H1 (cell line): ENCODE data around the gene SNCAIP. TPM values are rescaled to one million over a fixed set of nuclear protein-coding genes. Genes with fewer than 3 reads are reported as not detected.
A peak's percentile ranks its signal among the peaks of the same experiment; 100 is the strongest.

ENCODE experiments used
- CTCF ChIA-PET: fragments of 300-600 bp; sonication (Branson Sonifier 250); formaldehyde crosslinking; loops from one replicate; lab custom pipeline; 2021; ENCODE audit not compliant: partially characterized antibody; lab: Charles Lee
- POLR2A ChIA-PET: fragments of 300-600 bp; sonication (Branson Sonifier 250); formaldehyde crosslinking; loops from one replicate; lab custom pipeline; 2021; ENCODE audit warnings: inconsistent platforms; ENCODE audit not compliant: partially characterized antibody; lab: Charles Lee
- DNase-seq, 2 experiments: peaks; one replicate each; pipeline versions ENCODE4 v3.0.0 to v3.0.0-alpha.2; 2010 to 2022; ENCODE audit warnings: low spot score in 2 of 2, low read depth in 1 of 2, mixed read lengths in 1 of 2
- FAIRE-seq: peaks from 2 replicates; lab custom pipeline; 2011; peaks lifted over from hg19 to GRCh38; lab: Jason Lieb, UNC
- H2AFZ ChIP-seq: 2 replicates; pipeline ENCODE4 v1.8.1; 2012; ENCODE audit warnings: low read length, inconsistent platforms
- H2AK5ac ChIP-seq: 2 replicates; pipeline ENCODE4 v1.6.1; 2013; ENCODE audit warnings: low read depth, low read length
- H2BK120ac ChIP-seq: replicated peaks from 2 replicates; pipeline ENCODE3; 2013; ENCODE audit warnings: low read depth, low read length, inconsistent platforms
- H2BK12ac ChIP-seq: 2 replicates; pipeline ENCODE4 v1.6.1; 2013; ENCODE audit warnings: low read depth, low read length
- H2BK15ac ChIP-seq: 2 replicates; pipeline ENCODE4 v1.6.1; 2013; ENCODE audit warnings: low read length
- H2BK20ac ChIP-seq: 2 replicates; pipeline ENCODE4 v1.6.1; 2013; ENCODE audit warnings: low read length
- H2BK5ac ChIP-seq: 2 replicates; pipeline ENCODE4 v1.6.1; 2013; ENCODE audit warnings: low read depth, low read length
- H3K14ac ChIP-seq: 2 replicates; pipeline ENCODE4 v1.6.1; 2013; ENCODE audit warnings: inconsistent platforms; ENCODE audit not compliant: insufficient read length
- H3K18ac ChIP-seq: 2 replicates; pipeline ENCODE4 v1.6.1; 2013; ENCODE audit warnings: low read length; ENCODE audit errors: extremely low read depth
- H3K23ac ChIP-seq: 2 replicates; pipeline ENCODE4 v1.6.1; 2013; ENCODE audit warnings: inconsistent platforms; ENCODE audit not compliant: insufficient read length
- H3K23me2 ChIP-seq: 2 replicates; pipeline ENCODE4 v1.6.1; 2013; ENCODE audit warnings: low read depth, low read length
- H3K27ac ChIP-seq: 2 replicates; pipeline ENCODE4 v1.6.1; 2011; ENCODE audit warnings: low read depth, low read length, inconsistent platforms
- H3K27me3 ChIP-seq, 4 experiments: replicated peaks in 1 of 4; 1 replicate in 1 of 4; 2 replicates in 3 of 4; pipeline versions ENCODE4 v1.6.1 to v1.8.1; 2011 to 2013; ENCODE audit warnings: low read length in 3 of 4, mild to moderate bottlenecking in 3 of 4, inconsistent platforms in 2 of 4, mixed read lengths in 2 of 4, moderate library complexity in 1 of 4; ENCODE audit not compliant: control insufficient read depth in 3 of 4, insufficient read depth in 3 of 4; ENCODE audit errors: extremely low read depth in 1 of 4
- H3K36me3 ChIP-seq, 4 experiments: 2 replicates each; pipeline versions ENCODE4 v1.6.1 to v1.8.1; 2011 to 2013; ENCODE audit warnings: mild to moderate bottlenecking in 4 of 4, low read length in 3 of 4, moderate library complexity in 2 of 4, control low read depth in 1 of 4, inconsistent platforms in 1 of 4; ENCODE audit not compliant: insufficient read depth in 4 of 4, control insufficient read depth in 2 of 4
- H3K4ac ChIP-seq: replicated peaks from 2 replicates; pipeline ENCODE3; 2013; ENCODE audit warnings: low read length, low read depth, mixed read lengths, inconsistent platforms; ENCODE audit not compliant: insufficient read length
- H3K4me1 ChIP-seq, 4 experiments: replicated peaks in 1 of 4; 1 replicate in 1 of 4; 2 replicates in 3 of 4; pipeline versions ENCODE4 v1.6.1 to v1.8.1; 2011 to 2013; ENCODE audit warnings: low read length in 3 of 4, inconsistent platforms in 2 of 4, mixed read lengths in 1 of 4; ENCODE audit not compliant: insufficient read depth in 4 of 4, control insufficient read depth in 3 of 4
- H3K4me2 ChIP-seq, 2 experiments: 2 replicates each; pipeline versions ENCODE4 v1.6.1 to v1.8.1; 2011 to 2013; ENCODE audit warnings: low read depth in 2 of 2, low read length in 2 of 2, control low read depth in 1 of 2, inconsistent platforms in 1 of 2, mild to moderate bottlenecking in 1 of 2; ENCODE audit not compliant: insufficient read depth in 1 of 2
- H3K4me3 ChIP-seq, 4 experiments: fragments of 200-600, 300-600 bp in 1 of 4; sonication (generic), shearing (Covaris generic), sonication (Bioruptor Twin) in 1 of 4; 2 replicates each; pipeline versions ENCODE4 v1.5.1 to v1.8.1; 2011 to 2016; ENCODE audit warnings: low read length in 4 of 4, low read depth in 3 of 4, control low read depth in 2 of 4, inconsistent platforms in 2 of 4, mild to moderate bottlenecking in 2 of 4, mixed read lengths in 1 of 4, moderate library complexity in 1 of 4; ENCODE audit not compliant: insufficient read depth in 2 of 4; ENCODE audit errors: extremely low read depth in 1 of 4
- H3K56ac ChIP-seq: replicated peaks from 2 replicates; pipeline ENCODE3; 2013; ENCODE audit warnings: low read depth, mild to moderate bottlenecking, mixed read lengths, low read length, inconsistent platforms; ENCODE audit not compliant: insufficient read length
- H3K79me1 ChIP-seq: 2 replicates; pipeline ENCODE4 v1.6.1; 2013; ENCODE audit warnings: low read depth, low read length, control low read depth
- H3K79me2 ChIP-seq, 2 experiments: 2 replicates each; pipeline versions ENCODE4 v1.6.1 to v1.8.1; 2012 to 2013; ENCODE audit warnings: low read length in 2 of 2, mild to moderate bottlenecking in 2 of 2, inconsistent platforms in 1 of 2; ENCODE audit not compliant: insufficient read depth in 2 of 2, control insufficient read depth in 1 of 2
- H3K9ac ChIP-seq, 4 experiments: replicated peaks in 1 of 4; 1 replicate in 1 of 4; 2 replicates in 3 of 4; pipeline versions ENCODE4 v1.6.1 to v1.8.1; 2011 to 2013; ENCODE audit warnings: low read depth in 3 of 4, low read length in 3 of 4, control low read depth in 2 of 4, mild to moderate bottlenecking in 2 of 4, moderate library complexity in 2 of 4, inconsistent platforms in 1 of 4; ENCODE audit errors: extremely low read depth in 1 of 4
- H3K9me3 ChIP-seq, 2 experiments: 2 replicates each; pipeline versions ENCODE4 v1.6.1 to v1.8.1; 2012 to 2013; ENCODE audit warnings: mild to moderate bottlenecking in 2 of 2, moderate library complexity in 2 of 2, control low read depth in 1 of 2, inconsistent platforms in 1 of 2, low read depth in 1 of 2, low read length in 1 of 2, mixed read lengths in 1 of 2; ENCODE audit not compliant: insufficient read depth in 2 of 2
- H4K20me1 ChIP-seq, 2 experiments: replicated peaks in 1 of 2; 2 replicates each; pipeline versions ENCODE3 to v1.8.1; 2011 to 2013; ENCODE audit warnings: inconsistent platforms in 2 of 2, low read length in 2 of 2, mild to moderate bottlenecking in 1 of 2; ENCODE audit not compliant: insufficient read depth in 2 of 2, control insufficient read depth in 1 of 2
- H4K5ac ChIP-seq: 2 replicates; pipeline ENCODE4 v1.6.1; 2013; ENCODE audit warnings: low read length, low read depth, mixed read lengths, inconsistent platforms; ENCODE audit not compliant: insufficient read length
- H4K8ac ChIP-seq: 2 replicates; pipeline ENCODE4 v1.8.0; 2013; ENCODE audit warnings: mild to moderate bottlenecking, moderate library complexity, low read length, inconsistent platforms; ENCODE audit not compliant: insufficient read depth; ENCODE audit errors: extremely low read depth
- H4K91ac ChIP-seq: replicated peaks from 2 replicates; pipeline ENCODE3; 2013; ENCODE audit warnings: low read length, mixed read lengths, inconsistent platforms; ENCODE audit not compliant: insufficient read length
- BCL11A ChIP-seq, 2 experiments: IDR thresholded peaks; one replicate each; pipeline ENCODE4 v1.6.1; 2011; ENCODE audit warnings: low read depth in 2 of 2, low read length in 2 of 2, mild to moderate bottlenecking in 2 of 2
- CEBPB ChIP-seq: IDR thresholded peaks from 2 replicates; pipeline ENCODE4 v1.6.1; 2012; ENCODE audit warnings: low read depth, low read length
- HDAC2 ChIP-seq, 2 experiments: fragments of 300-600 bp in 1 of 2; sonication (generic) in 1 of 2; IDR thresholded peaks; 2 replicates each; pipeline ENCODE4 v1.6.1; 2011 to 2012; ENCODE audit warnings: low read depth in 2 of 2, low read length in 2 of 2, mild to moderate bottlenecking in 2 of 2, moderate library complexity in 2 of 2, borderline replicate concordance in 1 of 2, inconsistent platforms in 1 of 2
- POU5F1 ChIP-seq: IDR thresholded peaks from 2 replicates; pipeline ENCODE4 v1.6.1; 2011; ENCODE audit warnings: low read depth, mild to moderate bottlenecking, low read length, moderate library complexity
- SIN3A ChIP-seq, 2 experiments: IDR thresholded peaks in 1 of 2; conservative IDR thresholded peaks in 1 of 2; 2 replicates each; pipeline ENCODE4 v1.6.1; 2011 to 2012; ENCODE audit warnings: low read length in 2 of 2, improper control_type of control experiment in 1 of 2, low read depth in 1 of 2, mild to moderate bottlenecking in 1 of 2
- TAF7 ChIP-seq: optimal IDR thresholded peaks from 2 replicates; pipeline ENCODE3; 2011; ENCODE audit warnings: low read depth, mild to moderate bottlenecking, inconsistent platforms, low read length, moderate library complexity, borderline replicate concordance
- TCF12 ChIP-seq: IDR thresholded peaks from 2 replicates; pipeline ENCODE4 v1.6.1; 2011; ENCODE audit warnings: low read depth, mild to moderate bottlenecking, low read length
- WGBS, 2 experiments: shearing (Covaris generic) in 1 of 2; methylation state at CpG; one replicate each; pipeline versions ENCODE4 v1.1.6 to v1.1.7; 2013 to 2015; ENCODE audit warnings: low lambda C conversion rate in 2 of 2, mixed read lengths in 2 of 2, inconsistent platforms in 1 of 2, low coverage in 1 of 2, missing lambda C conversion rate in 1 of 2; ENCODE audit not compliant: insufficient replicate concordance in 2 of 2, insufficient coverage in 1 of 2, insufficient read length in 1 of 2; ENCODE audit errors: extremely low coverage in 1 of 2, missing lambda C conversion rate in 1 of 2; 5-methylcytosine and 5-hydroxymethylcytosine counted together
- polyA plus RNA-seq, 7 experiments: library from polyadenylated mRNA; depleted of rRNA in 3 of 7; stranded (reverse) in 5 of 7; unstranded in 2 of 7; fragments of >200 nt in 5 of 7; fragments of 200-250 nt in 2 of 7; gene quantifications; 1 replicate in 5 of 7; 2 replicates in 1 of 7; 4 replicates in 1 of 7; pipeline versions ENCODE4 v1.2.1 to v1.2.3, GENCODE V29; 2011 to 2013; ENCODE audit warnings: missing spikeins in 2 of 7, mixed read lengths in 2 of 7
- total RNA-seq: library from RNA; stranded (reverse); fragmentation: NEBNext Ultra II Directional; extraction: Animal tissue kit (Norgen Biotek cat#: 25700); gene quantifications from 2 replicates; pipeline ENCODE4 v1.2.1, GENCODE V29; 2021

Gene SNCAIP
- total and polyA plus RNA-seq, 2 of the 8 experiments (the other 6 are each of a cell fraction or from before 2014, with no cell fraction given) = 3.9 to 9.0 TPM

- Histone ChIP-seq H2BK15ac (no peak overlapping the region), H4K5ac (peak overlapping the region; percentile 13), H4K8ac (no peak overlapping the region), H4K20me1 (no peaks in the 10 kb centered on the region), H2AFZ (no peak overlapping the region), H3K27ac (no peak overlapping the region), H3K23me2 (no peaks in the 10 kb centered on the region), H2BK20ac (no peak overlapping the region), H3K36me3 (no peaks in the 10 kb centered on the region; a peak in 1 of 8 replicates)
- TF ChIP-seq POU5F1 (0 out of 2 replicates have a peak, but pooled peaks have one; percentile 25), BCL11A (IDR thresholded peaks at IDR 0.05; ENCODE audit: low read depth in 2 of 2, low read length in 2 of 2) (no peak), CEBPB (peak; percentile 56; the same call in 1 of the 2 replicates), TAF7 (peak; percentile 25), TCF12 (no peak), HDAC2 (IDR thresholded peaks at IDR 0.05; ENCODE audit: borderline replicate concordance in 1 of 2, low read depth in 2 of 2, low read length in 2 of 2) (peak in 1 of 2 experiments; percentile 21; a peak in 1 of 4 replicates), SIN3A (conservative IDR thresholded peaks at IDR 0.05 in 1 of 2, IDR thresholded peaks at IDR 0.05 in 1 of 2; ENCODE audit: low read depth in 1 of 2, low read length in 2 of 2) (0 out of 4 replicates have a peak, but pooled peaks of 1 of the 2 experiments have one; percentile 27)
- TF ChIP-seq, all 59 proteins: peak for 5
- 26% methylated on average over 3 of the region's 3 CpGs; no CpG with 5 or more reads in 1 of the 2 experiments for WGBS, 2 experiments
- no peak overlapping the region for H2BK120ac ChIP-seq
- ChIA-PET CTCF (no interaction called here), POLR2A (no interaction called here)
- H3K14ac ChIP-seq = no peak overlapping the region
- H2BK12ac ChIP-seq = no peak overlapping the region
- peak overlapping the region in 1 of 4 experiments; percentile 33; a peak in 1 of 8 replicates for H3K4me3 ChIP-seq
- H3K79me2 ChIP-seq = no peaks in the 10 kb centered on the region
- peak overlapping the region; percentile 42 to 56; a peak in 3 of 4 replicates for H3K4me2 ChIP-seq
- H3K9me3 ChIP-seq = no peaks in the 10 kb centered on the region
- no peaks in the 10 kb centered on the region for H3K79me1 ChIP-seq
- DNase-seq (peak in 1 of 2 experiments; percentile 13), FAIRE-seq (peak; percentile 96)
- no peaks in the 10 kb centered on the region for H3K27me3 ChIP-seq
- no peak overlapping the region for H4K91ac ChIP-seq
- no peak overlapping the region for H3K23ac ChIP-seq
- no peak overlapping the region for H2BK5ac ChIP-seq
- H3K56ac ChIP-seq = no peak overlapping the region
- no peak overlapping the region for H3K4ac ChIP-seq
- no peak overlapping the region for H3K18ac ChIP-seq
- H3K4me1 ChIP-seq = peaks cover 2 to 25% (median 17%) of the 10 kb centered on the region in 4 experiments; a peak in 6 of 7 replicates
- H3K9ac ChIP-seq = no peak overlapping the region
- H2AK5ac ChIP-seq = no peak overlapping the region
Observed at GRCh38 chr5:122354293-122354692, 42.3 kb downstream of the SNCAIP start.
